SK-N-SH (cell line): ENCODE data around the gene SACM1L.

Experiments
- CTCF ChIP-seq: fragments of 200-600 bp; sonication (generic); IDR thresholded peaks from 2 replicates; pipeline ENCODE4 v1.6.1; 2017; ENCODE audit warnings: antibody characterized with exemption, mild to moderate bottlenecking, moderate library complexity
- MAX ChIP-seq: IDR thresholded peaks from 2 replicates; pipeline ENCODE4 v1.4.0; 2012; ENCODE audit warnings: low read depth
- MXI1 ChIP-seq: IDR thresholded peaks from 2 replicates; pipeline ENCODE4 v1.6.1; 2012; ENCODE audit warnings: mild to moderate bottlenecking, low read depth, low read length, improper control_type of control experiment

DNA sequence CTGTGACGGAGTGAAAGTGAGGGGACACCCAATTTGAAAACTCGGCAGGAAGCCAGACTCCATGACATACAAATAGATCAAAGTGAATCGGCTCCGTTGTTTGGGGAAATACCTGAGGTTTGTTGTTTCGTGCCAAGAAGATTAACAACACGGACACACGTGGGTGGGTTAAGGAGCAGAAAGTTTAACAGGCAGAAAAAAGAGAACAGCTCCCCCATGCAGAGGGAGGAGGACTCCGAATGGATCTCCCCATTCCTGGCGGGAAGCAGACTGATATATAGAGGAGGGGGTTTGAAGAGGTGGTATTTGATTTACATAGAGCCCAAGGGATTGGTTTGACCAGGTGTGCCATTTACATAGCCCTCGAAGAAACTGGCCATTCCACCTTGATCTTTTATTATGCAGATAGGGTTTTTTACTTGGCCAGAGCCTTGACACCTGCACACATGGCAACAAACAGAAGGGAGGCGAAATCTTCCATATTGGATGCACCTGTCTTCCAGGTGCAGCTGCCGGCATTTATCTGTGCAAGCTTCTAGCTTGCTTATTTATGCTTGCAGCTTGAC, 4.8 kb upstream of the SACM1L start:
- TF ChIP-seq CTCF (no peak), MXI1 (no peak), MAX (no peak)
